ENCODE results near the gene LETM1. TPM values are rescaled to one million over a fixed set of nuclear protein-coding genes. Genes with fewer than 3 reads are reported as not detected.

LETM1 gene
- total and polyA plus RNA-seq, 2 donors (not counting 1 experiment from before 2014, with no cell fraction given) = 28.5 to 45.1 TPM

DNA sequence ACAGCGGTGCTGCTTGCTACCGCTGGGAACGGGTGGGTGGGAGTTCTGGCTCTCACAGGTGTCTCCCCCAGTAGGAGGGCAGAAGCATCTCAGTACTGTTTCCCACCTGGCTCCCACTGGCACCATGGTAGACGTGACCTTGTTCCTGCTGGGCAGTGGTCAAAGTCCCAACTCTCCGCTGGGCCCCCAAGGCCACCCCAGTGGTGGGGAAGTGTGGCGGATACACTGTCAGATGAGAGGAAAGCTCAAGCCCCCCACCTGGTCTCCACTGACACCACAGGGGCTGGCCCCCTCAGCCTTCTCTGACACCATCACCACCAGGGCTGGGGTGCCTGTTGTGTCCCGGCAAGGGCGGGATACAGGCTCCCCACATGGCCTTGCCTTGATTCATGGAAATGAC is 24.6 kb downstream of the LETM1 start:
- H3K27ac ChIP-seq (ENCODE audit: low read length in 2 of 2) = no peak overlapping the region
- peaks cover 16 to 26% of the 10 kb centered on the region in 2 donors for H3K4me1 ChIP-seq (ENCODE audit: control insufficient read depth in 2 of 2, insufficient read depth in 2 of 2, low read length in 2 of 2)
- H2AFZ ChIP-seq (ENCODE audit: insufficient read depth, low read depth, low read length, poor library complexity, severe bottlenecking) = no peak overlapping the region
- Mint-ChIP-seq H3K4me1 (peaks cover 29% of the 10 kb centered on the region), H3K9me3 (ENCODE audit: insufficient read depth) (no peaks in the 10 kb centered on the region), H3K4me3 (no peak overlapping the region), H3K27ac (no peak overlapping the region), H3K27me3 (no peaks in the 10 kb centered on the region)
- H3K9ac ChIP-seq (ENCODE audit: low read length) = no peak overlapping the region
- H4K20me1 ChIP-seq (ENCODE audit: control insufficient read depth, insufficient read depth, low read length, poor library complexity, severe bottlenecking) = no peaks in the 10 kb centered on the region
- CTCF ChIA-PET = interaction anchor here (1.5 kb wide), 1 partner anchor 21 kb away, joined by 4 read pairs; no protein-coding TSS in a partner anchor
- no peak overlapping the region for H3K4me3 ChIP-seq (ENCODE audit: control extremely low read depth in 1 of 5, extremely low read depth in 1 of 5, insufficient read depth in 1 of 5, low read depth in 2 of 5, low read length in 4 of 5)
- TF ChIP-seq, protein P1, sequence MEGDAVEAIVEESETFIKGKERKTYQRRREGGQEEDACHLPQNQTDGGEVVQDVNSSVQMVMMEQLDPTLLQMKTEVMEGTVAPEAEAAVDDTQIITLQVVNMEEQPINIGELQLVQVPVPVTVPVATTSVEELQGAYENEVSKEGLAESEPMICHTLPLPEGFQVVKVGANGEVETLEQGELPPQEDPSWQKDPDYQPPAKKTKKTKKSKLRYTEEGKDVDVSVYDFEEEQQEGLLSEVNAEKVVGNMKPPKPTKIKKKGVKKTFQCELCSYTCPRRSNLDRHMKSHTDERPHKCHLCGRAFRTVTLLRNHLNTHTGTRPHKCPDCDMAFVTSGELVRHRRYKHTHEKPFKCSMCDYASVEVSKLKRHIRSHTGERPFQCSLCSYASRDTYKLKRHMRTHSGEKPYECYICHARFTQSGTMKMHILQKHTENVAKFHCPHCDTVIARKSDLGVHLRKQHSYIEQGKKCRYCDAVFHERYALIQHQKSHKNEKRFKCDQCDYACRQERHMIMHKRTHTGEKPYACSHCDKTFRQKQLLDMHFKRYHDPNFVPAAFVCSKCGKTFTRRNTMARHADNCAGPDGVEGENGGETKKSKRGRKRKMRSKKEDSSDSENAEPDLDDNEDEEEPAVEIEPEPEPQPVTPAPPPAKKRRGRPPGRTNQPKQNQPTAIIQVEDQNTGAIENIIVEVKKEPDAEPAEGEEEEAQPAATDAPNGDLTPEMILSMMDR (IDR thresholded peaks at IDR 0.05) = no peak
- TF ChIP-seq EZH2 (IDR thresholded peaks at IDR 0.05; ENCODE audit: borderline replicate concordance, insufficient read depth, low read depth, low read length, poor library complexity, severe bottlenecking) = no peak
- no peak overlapping the region for H3K4me2 ChIP-seq (replicated peaks; ENCODE audit: low read depth, low read length, poor library complexity, severe bottlenecking)
- H3K9me3 ChIP-seq (ENCODE audit: control extremely low read depth in 1 of 3, control insufficient read depth in 2 of 3, insufficient read depth in 1 of 3, low read length in 2 of 3) = no peaks in the 10 kb centered on the region
- 93% methylated on average over 6 of the region's 8 CpGs for WGBS (ENCODE audit: insufficient coverage)
- H3K36me3 ChIP-seq (replicated peaks in 1 of 2; ENCODE audit: control extremely low read depth in 1 of 2, control insufficient read depth in 1 of 2, extremely low read depth in 1 of 2, insufficient read depth in 2 of 2, low read length in 1 of 2) = peaks cover 0 to 39% of the 10 kb centered on the region in 2 experiments
- ATAC-seq (ENCODE audit: low read depth) = no peak
- no peak for DNase-seq
- intact Hi-C loops (cut with micrococcal nuclease) = no loop called here
- H3K79me2 ChIP-seq (ENCODE audit: control insufficient read depth, insufficient read depth, low read length) = no peaks in the 10 kb centered on the region
- POLR2A ChIA-PET = no interaction called here
- H3K27me3 ChIP-seq (replicated peaks in 1 of 4; ENCODE audit: control extremely low read depth in 1 of 4, control insufficient read depth in 3 of 4, insufficient read depth in 4 of 4, low read length in 3 of 4) = no peaks in the 10 kb centered on the region

DNA sequence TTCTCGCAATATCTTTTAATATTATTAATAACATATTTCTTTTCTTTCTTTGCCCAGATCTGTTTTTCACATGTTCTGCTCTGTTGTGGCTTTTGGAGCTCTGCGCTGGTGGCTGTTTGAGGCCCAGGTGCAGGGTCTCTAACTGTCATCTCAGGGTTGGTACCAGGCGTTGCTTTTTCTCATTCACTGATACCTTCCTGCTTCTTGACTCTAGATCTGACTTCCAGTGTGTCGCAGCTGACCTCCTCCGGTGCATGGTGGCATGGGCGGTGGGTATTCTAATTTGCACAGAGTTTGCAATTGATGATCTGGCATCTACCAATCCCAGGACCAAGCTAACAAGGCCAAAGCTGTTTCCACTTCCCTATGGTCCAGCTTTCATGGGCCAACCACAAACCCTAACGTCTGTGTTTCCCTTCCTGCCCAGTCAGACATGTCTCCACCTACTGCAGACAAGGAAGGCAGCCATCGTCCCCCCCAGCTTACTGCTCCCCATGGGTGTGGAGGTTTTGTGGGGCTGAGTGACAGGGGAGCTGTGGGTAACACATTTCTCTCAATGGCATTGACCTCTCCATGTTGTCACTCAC is 25.2 kb downstream of the LETM1 start:
- no peak for DNase-seq
- intact Hi-C loops (cut with micrococcal nuclease) = no loop called here
- Histone ChIP-seq H3K27me3 (replicated peaks in 1 of 4; ENCODE audit: control extremely low read depth in 1 of 4, control insufficient read depth in 3 of 4, insufficient read depth in 4 of 4, low read length in 3 of 4) (no peaks in the 10 kb centered on the region), H3K9ac (ENCODE audit: low read length) (no peak overlapping the region), H3K79me2 (ENCODE audit: control insufficient read depth, insufficient read depth, low read length) (no peaks in the 10 kb centered on the region), H3K4me2 (replicated peaks; ENCODE audit: low read depth, low read length, poor library complexity, severe bottlenecking) (no peak overlapping the region), H4K20me1 (ENCODE audit: control insufficient read depth, insufficient read depth, low read length, poor library complexity, severe bottlenecking) (no peaks in the 10 kb centered on the region), H3K36me3 (replicated peaks in 1 of 2; ENCODE audit: control extremely low read depth in 1 of 2, control insufficient read depth in 1 of 2, extremely low read depth in 1 of 2, insufficient read depth in 2 of 2, low read length in 1 of 2) (peaks cover 0 to 42% of the 10 kb centered on the region in 2 experiments), H3K27ac (ENCODE audit: low read length in 2 of 2) (no peak overlapping the region), H3K9me3 (ENCODE audit: control extremely low read depth in 1 of 3, control insufficient read depth in 2 of 3, insufficient read depth in 1 of 3, low read length in 2 of 3) (no peaks in the 10 kb centered on the region), H3K4me3 (ENCODE audit: control extremely low read depth in 1 of 5, extremely low read depth in 1 of 5, insufficient read depth in 1 of 5, low read depth in 2 of 5, low read length in 4 of 5) (no peak overlapping the region), H2AFZ (ENCODE audit: insufficient read depth, low read depth, low read length, poor library complexity, severe bottlenecking) (no peak overlapping the region), H3K4me1 (ENCODE audit: control insufficient read depth in 2 of 2, insufficient read depth in 2 of 2, low read length in 2 of 2) (peaks cover 16 to 26% of the 10 kb centered on the region in 2 donors)
- 0% methylated on average over 3 of the region's 8 CpGs for WGBS (ENCODE audit: insufficient coverage)
- Mint-ChIP-seq H3K27ac (no peak overlapping the region), H3K4me1 (peaks cover 29% of the 10 kb centered on the region), H3K9me3 (ENCODE audit: insufficient read depth) (no peaks in the 10 kb centered on the region), H3K27me3 (no peaks in the 10 kb centered on the region), H3K4me3 (no peak overlapping the region)
- TF ChIP-seq EZH2 (IDR thresholded peaks at IDR 0.05; ENCODE audit: borderline replicate concordance, insufficient read depth, low read depth, low read length, poor library complexity, severe bottlenecking) = no peak
- TF ChIP-seq, protein P1 (IDR thresholded peaks at IDR 0.05) = no peak
- no peak for ATAC-seq (ENCODE audit: low read depth)
- POLR2A ChIA-PET = no interaction called here
- CTCF ChIA-PET = interaction anchor here (1.5 kb wide), 1 partner anchor 20 kb away, joined by 4 read pairs; no protein-coding TSS in a partner anchor
